H9 (cell line): ENCODE results near the gene CCDC27. TPM values are rescaled to one million over a fixed set of nuclear protein-coding genes. Genes with fewer than 3 reads are reported as not detected.

Source experiments
- DNase-seq: peaks from one replicate; pipeline ENCODE4 v3.0.0-alpha.2; 2017
- H2AFZ ChIP-seq: one replicate; pipeline ENCODE4 v1.6.1; 2013; ENCODE audit warnings: mild to moderate bottlenecking, low read length, control low read depth, moderate library complexity
- H2AK5ac ChIP-seq: 2 replicates; pipeline ENCODE4 v1.6.1; 2013; ENCODE audit warnings: low read length, control low read depth, mixed read lengths; ENCODE audit not compliant: insufficient read length
- H2BK120ac ChIP-seq: one replicate; pipeline ENCODE4 v1.6.1; 2013; ENCODE audit warnings: low read depth, mild to moderate bottlenecking, low read length, control low read depth, inconsistent platforms; ENCODE audit not compliant: poor library complexity, severe bottlenecking
- H2BK12ac ChIP-seq: 2 replicates; pipeline ENCODE4 v1.6.1; 2013; ENCODE audit warnings: low read length, control low read depth, mixed read lengths, low read depth; ENCODE audit not compliant: insufficient read length
- H2BK15ac ChIP-seq: 2 replicates; pipeline ENCODE4 v1.6.1; 2013; ENCODE audit warnings: low read depth, low read length, control low read depth
- H2BK20ac ChIP-seq: one replicate; pipeline ENCODE4 v1.6.1; 2013; ENCODE audit warnings: low read depth, mild to moderate bottlenecking, low read length, control low read depth, inconsistent platforms; ENCODE audit not compliant: poor library complexity, severe bottlenecking
- H2BK5ac ChIP-seq: 2 replicates; pipeline ENCODE4 v1.6.1; 2013; ENCODE audit warnings: low read length, control low read depth, mixed read lengths; ENCODE audit not compliant: insufficient read length
- H3K14ac ChIP-seq: 2 replicates; pipeline ENCODE4 v1.6.1; 2013; ENCODE audit warnings: low read length, control low read depth; ENCODE audit not compliant: insufficient read depth
- H3K18ac ChIP-seq: 2 replicates; pipeline ENCODE4 v1.6.1; 2013; ENCODE audit warnings: low read depth, mild to moderate bottlenecking, mixed read lengths, low read length, control low read depth; ENCODE audit not compliant: insufficient read length
- H3K23ac ChIP-seq: 2 replicates; pipeline ENCODE4 v1.6.1; 2013; ENCODE audit warnings: low read length, control low read depth, mixed read lengths, low read depth; ENCODE audit not compliant: insufficient read length
- H3K23me2 ChIP-seq: 2 replicates; pipeline ENCODE4 v1.6.1; 2013; ENCODE audit warnings: low read depth, mild to moderate bottlenecking, mixed read lengths, low read length, control low read depth; ENCODE audit not compliant: insufficient read length, poor library complexity, severe bottlenecking
- H3K27ac ChIP-seq: 2 replicates; pipeline ENCODE4 v1.5.1; 2013; ENCODE audit warnings: low read length, control low read depth, mixed read lengths, low read depth; ENCODE audit not compliant: insufficient read length
- H3K27me3 ChIP-seq: 2 replicates; pipeline ENCODE4 v1.6.1; 2013; ENCODE audit warnings: low read length, control low read depth, inconsistent platforms; ENCODE audit not compliant: insufficient read depth
- H3K4ac ChIP-seq: 2 replicates; pipeline ENCODE4 v1.6.1; 2013; ENCODE audit warnings: low read depth, mild to moderate bottlenecking, control low read depth, inconsistent platforms, low read length, moderate library complexity
- H3K4me1 ChIP-seq: 2 replicates; pipeline ENCODE4 v1.6.1; 2013; ENCODE audit warnings: low read length, control low read depth, inconsistent platforms; ENCODE audit not compliant: insufficient read depth
- H3K4me2 ChIP-seq: 2 replicates; pipeline ENCODE4 v1.6.1; 2013; ENCODE audit warnings: low read length, control low read depth, mixed read lengths; ENCODE audit not compliant: insufficient read length, insufficient read depth
- H3K56ac ChIP-seq: 2 replicates; pipeline ENCODE4 v1.6.1; 2013; ENCODE audit warnings: low read depth, mild to moderate bottlenecking, mixed read lengths, low read length, control low read depth; ENCODE audit not compliant: insufficient read length
- H3K79me1 ChIP-seq: 2 replicates; pipeline ENCODE4 v1.6.1; 2013; ENCODE audit warnings: low read depth, mild to moderate bottlenecking, moderate library complexity, low read length, control low read depth, inconsistent platforms; ENCODE audit not compliant: insufficient read depth, poor library complexity, severe bottlenecking
- H3K79me2 ChIP-seq: 2 replicates; pipeline ENCODE4 v1.6.1; 2013; ENCODE audit warnings: low read length, control low read depth, inconsistent platforms; ENCODE audit not compliant: insufficient read depth
- H3K9ac ChIP-seq: 2 replicates; pipeline ENCODE4 v1.6.1; 2013; ENCODE audit warnings: low read length, control low read depth, mixed read lengths; ENCODE audit not compliant: insufficient read length; ENCODE audit errors: extremely low read depth
- H3K9me3 ChIP-seq: one replicate; pipeline ENCODE4 v1.6.1; 2013; ENCODE audit warnings: low read depth, low read length, inconsistent platforms; ENCODE audit not compliant: control insufficient read depth
- H3T11ph ChIP-seq: one replicate; pipeline ENCODE4 v1.6.1; 2013; ENCODE audit warnings: mild to moderate bottlenecking, low read length, control low read depth, inconsistent platforms
- H4K20me1 ChIP-seq: one replicate; pipeline ENCODE4 v1.6.1; 2013; ENCODE audit not compliant: control insufficient read depth, insufficient read length, insufficient read depth
- H4K5ac ChIP-seq: 2 replicates; pipeline ENCODE4 v1.6.1; 2013; ENCODE audit warnings: low read depth, mild to moderate bottlenecking, mixed read lengths, low read length, control low read depth; ENCODE audit not compliant: insufficient read length
- H4K8ac ChIP-seq: replicated peaks from 2 replicates; pipeline ENCODE4 v1.6.1; 2013; ENCODE audit warnings: low read length, control low read depth, mixed read lengths, low read depth; ENCODE audit not compliant: insufficient read length
- H4K91ac ChIP-seq: 2 replicates; pipeline ENCODE4 v1.6.1; 2013; ENCODE audit warnings: low read depth, mild to moderate bottlenecking, moderate library complexity, mixed read lengths, low read length, control low read depth; ENCODE audit not compliant: insufficient read length
- H3K27ac Mint-ChIP-seq, 3 experiments: 2 replicates in 2 of 3; 3 replicates in 1 of 3; pipeline ENCODE4 v1.8.0; 2020 to 2021; ENCODE audit warnings: mixed read lengths in 3 of 3, mild to moderate bottlenecking in 1 of 3, moderate library complexity in 1 of 3
- H3K27me3 Mint-ChIP-seq: 2 replicates; pipeline ENCODE4 v1.8.0; 2021; ENCODE audit warnings: low read depth, mild to moderate bottlenecking, moderate library complexity, mixed read lengths
- H3K36me3 Mint-ChIP-seq, 3 experiments: 2 replicates in 2 of 3; 3 replicates in 1 of 3; pipeline ENCODE4 v1.8.0; 2020 to 2021; ENCODE audit warnings: low read depth in 3 of 3, mixed read lengths in 3 of 3; ENCODE audit not compliant: insufficient read depth in 1 of 3
- H3K4me1 Mint-ChIP-seq, 2 experiments: 2 replicates each; pipeline ENCODE4 v1.8.0; 2020; ENCODE audit warnings: mixed read lengths in 2 of 2
- H3K4me3 Mint-ChIP-seq, 2 experiments: 2 replicates in 1 of 2; 3 replicates in 1 of 2; pipeline ENCODE4 v1.8.0; 2020 to 2021; ENCODE audit warnings: mild to moderate bottlenecking in 2 of 2, mixed read lengths in 2 of 2, moderate library complexity in 1 of 2
- H3K9me3 Mint-ChIP-seq, 2 experiments: 2 replicates in 1 of 2; 3 replicates in 1 of 2; pipeline ENCODE4 v1.8.0; 2020; ENCODE audit warnings: mild to moderate bottlenecking in 2 of 2, mixed read lengths in 2 of 2, moderate library complexity in 1 of 2
- CTCF ChIP-seq: fragments of 200-600 bp; sonication (generic); conservative IDR thresholded peaks from 3 replicates; pipeline ENCODE4 v1.8.0; 2021; ENCODE audit warnings: antibody characterized with exemption, mild to moderate bottlenecking
- WGBS: extraction: QIAGEN DNeasy Blood & Tissue Kit; methylation state at CpG from one replicate; pipeline ENCODE4 v1.1.7; 2013; ENCODE audit warnings: missing lambda C conversion rate, low lambda C conversion rate, mixed read lengths; ENCODE audit not compliant: insufficient read length; ENCODE audit errors: extremely low coverage; 5-methylcytosine and 5-hydroxymethylcytosine counted together
- total RNA-seq: library from RNA; stranded (reverse); gene quantifications from 2 replicates; pipeline ENCODE4 v1.2.1, GENCODE V29; 2021

The CCDC27 gene
- total RNA-seq, 1 experiment from 2014 or later: not detected

- Mint-ChIP-seq H3K4me1 (peaks cover 5 to 18% of the 10 kb centered on the region in 2 experiments), H3K4me3 (no peak overlapping the region), H3K36me3 (no peaks in the 10 kb centered on the region), H3K27me3 (peaks cover 18% of the 10 kb centered on the region), H3K27ac (no peak overlapping the region), H3K9me3 (no peaks in the 10 kb centered on the region)
- H3K23ac ChIP-seq: no peak overlapping the region
- no peaks in the 10 kb centered on the region for H3K9me3 ChIP-seq
- H2BK12ac ChIP-seq: no peak overlapping the region
- no peak overlapping the region for H3K56ac ChIP-seq
- H4K5ac ChIP-seq: no peak overlapping the region
- no peak overlapping the region for H3K9ac ChIP-seq
- no peak overlapping the region for H2BK20ac ChIP-seq
- no peak overlapping the region for H3K27ac ChIP-seq
- no peaks in the 10 kb centered on the region for H3K79me1 ChIP-seq
- H3K4me1 ChIP-seq: no peaks in the 10 kb centered on the region
- no peak overlapping the region for H2AFZ ChIP-seq
- H4K8ac ChIP-seq: no peak overlapping the region
- H3K4ac ChIP-seq: no peak overlapping the region
- no peaks in the 10 kb centered on the region for H4K20me1 ChIP-seq
- H2BK5ac ChIP-seq: no peak overlapping the region
- H3T11ph ChIP-seq: no peak overlapping the region
- no peaks in the 10 kb centered on the region for H3K23me2 ChIP-seq
- TF ChIP-seq CTCF: no peak
- H4K91ac ChIP-seq: no peak overlapping the region
- no peak overlapping the region for H2BK120ac ChIP-seq
- H2AK5ac ChIP-seq: no peak overlapping the region
- H3K27me3 ChIP-seq: no peaks in the 10 kb centered on the region
- no peak overlapping the region for H3K18ac ChIP-seq
- no peak overlapping the region; the same call in 1 of the 2 replicates for H3K14ac ChIP-seq
- no peak for DNase-seq
- H3K79me2 ChIP-seq: no peaks in the 10 kb centered on the region
- H3K4me2 ChIP-seq: no peak overlapping the region
- no peak overlapping the region for H2BK15ac ChIP-seq
- WGBS: no CpG with 5 or more reads among the region's 7 CpGs
These were observed 38.4 kb upstream of the CCDC27 start for GRCh38 chr1:3713840-3714239.
